Skeletal muscle tissue (tissue), 4 donors: Measurements from ENCODE around the gene TULP1. TPM values are rescaled to one million over a fixed set of nuclear protein-coding genes. Genes with fewer than 3 reads are reported as not detected.
"Not testable (repeated sequence)": the region's sequence is repeated elsewhere in the genome, so short reads cannot be mapped to it uniquely, and the experiment has no call there.

Experiments
- H3K27ac ChIP-seq: one replicate; pipeline ENCODE4 v1.7.0; 2013; ENCODE audit warnings: mild to moderate bottlenecking, low read depth, low read length, inconsistent platforms
- H3K27me3 ChIP-seq, 3 donors: one replicate each; pipeline ENCODE4 v1.7.0; 2013; ENCODE audit warnings: low read length in 3 of 3; ENCODE audit not compliant: control insufficient read depth in 3 of 3, insufficient read depth in 3 of 3
- H3K36me3 ChIP-seq, 3 donors: one replicate each; pipeline ENCODE4 v1.7.0; 2013; ENCODE audit warnings: low read length in 3 of 3; ENCODE audit not compliant: control insufficient read depth in 3 of 3, insufficient read depth in 3 of 3
- H3K4me1 ChIP-seq, 3 donors: one replicate each; pipeline ENCODE4 v1.7.0; 2013; ENCODE audit warnings: low read length in 3 of 3, mild to moderate bottlenecking in 3 of 3; ENCODE audit not compliant: control insufficient read depth in 3 of 3, insufficient read depth in 3 of 3
- H3K4me3 ChIP-seq, 3 donors: one replicate each; pipeline ENCODE4 v1.7.0; 2013; ENCODE audit warnings: low read length in 3 of 3
- H3K9ac ChIP-seq, 3 donors: one replicate each; pipeline ENCODE4 v1.7.0; 2013; ENCODE audit warnings: low read length in 3 of 3, mild to moderate bottlenecking in 3 of 3, moderate library complexity in 2 of 3, low read depth in 1 of 3
- H3K9me3 ChIP-seq, 3 donors: one replicate each; pipeline ENCODE4 v1.7.0; 2013; ENCODE audit warnings: low read length in 3 of 3; ENCODE audit not compliant: control insufficient read depth in 3 of 3
- total RNA-seq: library from RNA; depleted of rRNA; stranded (reverse); fragments of >200 nt; gene quantifications from one replicate; pipeline ENCODE4 v1.2.3, GENCODE V29; 2014
- donor health status: Osteomylitis.

The TULP1 gene
- total RNA-seq, 1 donor from 2014 or later, result 0.52 TPM

- Histone ChIP-seq H3K4me1 (peaks cover 3 to 10% (median 4%) of the 10 kb centered on the region in 3 donors), H3K36me3 (no peaks in the 10 kb centered on the region), H3K27ac (no peak overlapping the region), H3K27me3 (no peaks in the 10 kb centered on the region), H3K9me3 (no peaks in the 10 kb centered on the region), H3K4me3 (peak overlapping the region; percentile 13 to 66 (median 49)), H3K9ac (peak overlapping the region in 1 of 3 donors; percentile 3)
Observed at GRCh38 chr6:35522660-35523658, 10.3 kb upstream of the TULP1 start.

- Histone ChIP-seq H3K36me3 (no peaks in the 10 kb centered on the region), H3K9ac (peak overlapping the region in 1 of 3 donors; percentile 3), H3K9me3 (no peaks in the 10 kb centered on the region), H3K4me1 (peaks cover 3 to 10% (median 4%) of the 10 kb centered on the region in 3 donors), H3K27me3 (no peaks in the 10 kb centered on the region), H3K4me3 (no peak overlapping the region), H3K27ac (no peak overlapping the region)
Observed at GRCh38 chr6:35522151-35522550, 9.5 kb upstream of the TULP1 start.

- Histone ChIP-seq H3K9me3 (no peaks in the 10 kb centered on the region), H3K27me3 (no peaks in the 10 kb centered on the region), H3K4me3 (no peak overlapping the region), H3K27ac (no peak overlapping the region), H3K36me3 (no peaks in the 10 kb centered on the region), H3K4me1 (peaks cover 3 to 10% (median 4%) of the 10 kb centered on the region in 3 donors), H3K9ac (no peak overlapping the region)
Observed at GRCh38 chr6:35521235-35521634, 8.5 kb upstream of the TULP1 start.

DNA sequence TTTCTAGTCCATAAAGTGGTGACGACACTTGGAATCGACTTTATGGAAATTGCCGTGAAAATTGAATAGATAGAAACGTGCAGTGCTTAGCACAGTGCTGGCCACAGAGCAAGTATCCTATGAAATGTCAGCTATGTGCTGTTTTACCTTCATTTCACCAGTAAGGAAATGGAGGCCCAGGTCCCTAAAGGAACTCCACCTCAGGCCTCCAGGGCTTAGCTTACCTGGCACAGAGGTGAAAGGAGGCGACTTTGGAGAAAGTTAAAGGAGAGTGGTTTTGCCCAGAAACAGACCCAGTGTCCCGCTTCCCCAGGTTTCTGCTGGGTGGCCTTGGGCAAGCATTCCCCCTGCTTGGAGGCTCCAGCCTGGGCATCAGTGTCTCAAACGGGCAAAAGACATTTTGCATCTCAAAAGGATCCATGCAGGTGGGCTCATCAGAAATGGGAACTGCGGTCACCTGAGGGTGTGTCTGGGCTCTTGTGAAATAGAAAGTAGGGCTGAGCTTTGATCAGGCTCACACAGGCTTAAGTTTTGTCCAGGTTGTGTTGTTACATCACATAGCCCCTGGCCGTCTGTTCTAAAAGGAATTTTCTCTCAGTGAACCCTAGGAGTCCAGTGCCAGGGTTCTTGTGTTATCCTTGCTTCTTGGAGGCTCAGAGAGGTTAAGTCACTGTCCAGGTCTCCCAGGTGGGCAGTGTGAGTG lies 6.8 kb upstream of the TULP1 start:
- Histone ChIP-seq H3K27me3 (no peaks in the 10 kb centered on the region), H3K4me3 (no peak overlapping the region), H3K36me3 (no peaks in the 10 kb centered on the region), H3K27ac (no peak overlapping the region), H3K4me1 (peaks cover 3 to 10% (median 4%) of the 10 kb centered on the region in 3 donors), H3K9me3 (no peaks in the 10 kb centered on the region), H3K9ac (no peak overlapping the region)

DNA sequence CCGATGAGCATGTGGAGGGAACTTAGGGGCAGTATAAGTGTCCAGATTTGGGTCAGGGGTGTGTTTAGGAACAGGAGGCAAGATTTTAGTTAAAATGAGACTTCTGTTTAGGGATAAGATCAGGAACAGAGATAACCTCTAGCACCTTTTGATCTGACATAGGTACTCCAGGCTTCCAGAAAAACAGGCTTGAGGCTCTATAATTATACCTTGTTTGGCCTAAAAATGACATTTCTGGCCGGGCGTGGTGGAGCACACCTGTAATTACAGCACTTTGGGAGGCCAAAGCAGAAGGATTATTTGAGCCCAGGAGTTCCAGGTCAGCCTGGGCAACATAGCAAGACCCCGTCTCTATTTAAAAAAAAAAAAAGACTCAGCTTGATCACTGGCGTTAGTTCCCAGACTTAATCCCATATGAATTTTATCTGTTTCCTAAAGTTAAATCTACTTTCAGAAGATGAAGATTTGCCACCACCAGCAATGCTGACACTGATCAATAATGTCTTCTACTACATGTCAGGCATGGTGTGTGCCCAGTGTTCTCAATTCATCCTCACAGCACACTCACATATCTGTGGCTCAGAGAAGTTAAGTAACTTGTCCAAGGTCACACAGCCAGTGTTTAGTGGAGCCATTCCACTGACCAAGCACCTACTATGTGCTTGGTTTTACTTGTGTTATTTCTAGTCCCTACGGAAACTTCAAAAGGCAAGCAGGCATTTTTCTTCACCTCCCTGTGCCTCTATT lies 6.0 kb upstream of the TULP1 start:
- Histone ChIP-seq H3K4me1 (peaks cover 3 to 10% (median 4%) of the 10 kb centered on the region in 3 donors), H3K9ac (no peak overlapping the region), H3K36me3 (no peaks in the 10 kb centered on the region), H3K27ac (no peak overlapping the region), H3K4me3 (no peak overlapping the region), H3K27me3 (no peaks in the 10 kb centered on the region), H3K9me3 (no peaks in the 10 kb centered on the region)

DNA sequence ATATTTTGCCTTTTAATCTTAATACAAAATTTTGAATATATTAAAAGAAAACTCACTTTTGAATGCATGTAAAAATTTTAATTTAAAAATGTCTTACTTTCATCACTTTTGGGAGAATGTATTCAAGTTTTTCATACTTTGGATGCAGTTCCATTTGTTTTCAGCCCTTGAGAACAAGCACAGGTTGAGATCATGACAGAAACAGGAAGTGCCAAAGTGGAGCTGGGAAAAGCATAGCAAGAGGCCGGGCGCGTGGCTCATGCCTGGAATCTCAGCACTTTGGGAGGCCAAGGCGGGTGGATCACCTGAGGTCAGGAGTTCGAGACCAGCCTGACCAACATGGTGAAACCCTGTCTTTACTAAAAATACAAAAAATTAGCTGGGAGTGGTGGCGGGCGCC lies 5.3 kb upstream of the TULP1 start:
- H3K4me3 ChIP-seq, H3K27me3 ChIP-seq, H3K36me3 ChIP-seq, H3K9me3 ChIP-seq, H3K27ac ChIP-seq, H3K9ac ChIP-seq, H3K4me1 ChIP-seq: not testable (repeated sequence)

GRCh38 chr6:35516712-35517111 lies 4.0 kb upstream of the TULP1 start:
- no peak overlapping the region for H3K4me3 ChIP-seq
- H3K4me1 ChIP-seq, result no peaks in the 10 kb centered on the region
- peaks cover 0 to 2% (median 0%) of the 10 kb centered on the region in 3 donors for H3K27me3 ChIP-seq
- H3K9me3 ChIP-seq, result no peaks in the 10 kb centered on the region
- no peaks in the 10 kb centered on the region for H3K36me3 ChIP-seq
- H3K9ac ChIP-seq, result no peak overlapping the region
- H3K27ac ChIP-seq, result no peak overlapping the region

DNA sequence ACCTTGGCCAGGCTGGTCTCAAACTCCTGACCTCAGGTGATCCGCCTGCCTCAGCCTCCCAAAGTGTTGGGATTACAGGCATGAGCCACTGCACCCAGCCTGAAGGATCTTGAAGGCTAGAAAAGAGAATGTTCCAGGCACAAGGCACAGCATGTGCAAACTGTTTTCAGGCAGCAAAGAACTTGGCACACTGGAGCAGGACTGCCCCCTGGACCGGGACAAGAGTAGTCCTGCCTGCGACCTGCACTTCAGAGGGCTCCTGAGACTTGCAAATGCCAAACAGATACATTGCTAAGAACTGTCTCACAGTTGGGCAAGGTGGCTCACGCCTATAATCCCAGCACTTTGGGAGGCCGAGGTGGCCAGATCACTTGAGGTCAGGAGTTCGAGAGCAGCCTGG lies 3.2 kb upstream of the TULP1 start:
- H3K36me3 ChIP-seq, H3K4me1 ChIP-seq: not testable (repeated sequence)

GRCh38 chr6:35514587-35514986 lies 1.9 kb upstream of the TULP1 start:
- Histone ChIP-seq H3K9me3 (no peaks in the 10 kb centered on the region), H3K36me3 (no peaks in the 10 kb centered on the region), H3K27me3 (peaks cover 10 to 21% (median 15%) of the 10 kb centered on the region in 3 donors), H3K4me1 (no peaks in the 10 kb centered on the region), H3K27ac (no peak overlapping the region), H3K4me3 (no peak overlapping the region), H3K9ac (no peak overlapping the region)

More for the DNA sequence above, 3.2 kb upstream of the TULP1 start:
- not testable (repeated sequence) for H3K4me3 ChIP-seq, H3K9ac ChIP-seq, H3K27ac ChIP-seq, H3K9me3 ChIP-seq
- H3K27me3 ChIP-seq, result peaks cover 3 to 10% (median 7%) of the 10 kb centered on the region in 3 donors
